ENCODE data around the gene NSDHL. TPM values are rescaled to one million over a fixed set of nuclear protein-coding genes. Genes with fewer than 3 reads are reported as not detected.
A peak's percentile ranks its signal among the peaks of the same experiment; 100 is the strongest.

NSDHL gene
- total RNA-seq, 2 donors from 2014 or later = 25.8 to 34.8 TPM

GRCh38 chrX:152814048-152814447 lies 16.8 kb upstream of the NSDHL start:
- peaks cover 40% of the 10 kb centered on the region for H3K9me3 Mint-ChIP-seq

GRCh38 chrX:152817078-152817764 lies 13.6 kb upstream of the NSDHL start:
- H3K36me3 ChIP-seq (ENCODE audit: control insufficient read depth, insufficient read depth, low read length) = no peaks in the 10 kb centered on the region
- H3K4me1 ChIP-seq (ENCODE audit: control insufficient read depth, insufficient read depth, low read length) = no peaks in the 10 kb centered on the region
- no peaks in the 10 kb centered on the region for H3K27me3 ChIP-seq (ENCODE audit: control insufficient read depth, insufficient read depth, low read length, poor library complexity, severe bottlenecking)
- WGBS, 2 experiments (ENCODE audit: insufficient coverage in 1 of 2, insufficient read length in 1 of 2) = 51 to 100% methylated on average over 1 to 3 of the region's 6 CpGs
- Mint-ChIP-seq H3K4me3 (no peak overlapping the region), H3K9me3 (peaks cover 39% of the 10 kb centered on the region), H3K27me3 (ENCODE audit: insufficient read depth) (no peaks in the 10 kb centered on the region), H3K36me3 (ENCODE audit: low read depth) (no peaks in the 10 kb centered on the region), H3K27ac (no peak overlapping the region), H3K4me1 (no peaks in the 10 kb centered on the region)
- DNase-seq = peak; percentile 72
- H3K27ac ChIP-seq (ENCODE audit: low read depth, low read length) = no peak overlapping the region
- H3K4me3 ChIP-seq (ENCODE audit: low read length) = no peak overlapping the region
- no peak overlapping the region for H3K9ac ChIP-seq (ENCODE audit: extremely low read depth, low read length, poor library complexity, severe bottlenecking)
- H3K9me3 ChIP-seq (ENCODE audit: control insufficient read depth, low read length) = no peaks in the 10 kb centered on the region
- peak; percentile 74 for TF ChIP-seq CTCF (conservative IDR thresholded peaks at IDR 0.05)

More at GRCh38 chrX:152814048-152814447, 16.8 kb upstream of the NSDHL start:
- Mint-ChIP-seq H3K4me3 (no peak overlapping the region), H3K27ac (no peak overlapping the region), H3K4me1 (no peaks in the 10 kb centered on the region), H3K27me3 (ENCODE audit: insufficient read depth) (peaks cover 2% of the 10 kb centered on the region), H3K36me3 (ENCODE audit: low read depth) (no peaks in the 10 kb centered on the region)
- no peaks in the 10 kb centered on the region for H3K36me3 ChIP-seq (ENCODE audit: control insufficient read depth, insufficient read depth, low read length)
- no peak for DNase-seq
- WGBS, 2 experiments (ENCODE audit: insufficient coverage in 1 of 2, insufficient read length in 1 of 2) = 84% methylated on average over 5 of the region's 5 CpGs; no CpG with 5 or more reads in 1 of the 2 experiments
- H3K4me3 ChIP-seq (ENCODE audit: low read length) = no peak overlapping the region
- H3K27ac ChIP-seq (ENCODE audit: low read depth, low read length) = no peak overlapping the region
- TF ChIP-seq CTCF (conservative IDR thresholded peaks at IDR 0.05) = no peak
- no peak overlapping the region for H3K9ac ChIP-seq (ENCODE audit: extremely low read depth, low read length, poor library complexity, severe bottlenecking)
- H3K4me1 ChIP-seq (ENCODE audit: control insufficient read depth, insufficient read depth, low read length) = no peaks in the 10 kb centered on the region
- H3K27me3 ChIP-seq (ENCODE audit: control insufficient read depth, insufficient read depth, low read length, poor library complexity, severe bottlenecking) = no peaks in the 10 kb centered on the region
- no peaks in the 10 kb centered on the region for H3K9me3 ChIP-seq (ENCODE audit: control insufficient read depth, low read length)

- Histone ChIP-seq H3K4me1 (ENCODE audit: control insufficient read depth, insufficient read depth, low read length) (no peaks in the 10 kb centered on the region), H3K36me3 (ENCODE audit: control insufficient read depth, insufficient read depth, low read length) (no peaks in the 10 kb centered on the region), H3K4me3 (ENCODE audit: low read length) (no peak overlapping the region), H3K27me3 (ENCODE audit: control insufficient read depth, insufficient read depth, low read length, poor library complexity, severe bottlenecking) (peaks cover 8% of the 10 kb centered on the region), H3K27ac (ENCODE audit: low read depth, low read length) (no peak overlapping the region), H3K9me3 (ENCODE audit: control insufficient read depth, low read length) (no peaks in the 10 kb centered on the region), H3K9ac (ENCODE audit: extremely low read depth, low read length, poor library complexity, severe bottlenecking) (no peak overlapping the region)
- no peak for TF ChIP-seq CTCF (conservative IDR thresholded peaks at IDR 0.05)
- WGBS, 2 experiments (ENCODE audit: insufficient coverage in 1 of 2, insufficient read length in 1 of 2) = 83 to 86% methylated on average over 1 to 5 of the region's 5 CpGs
- no peak overlapping the region for H3K4me3 Mint-ChIP-seq
- no peaks in the 10 kb centered on the region for H3K4me1 Mint-ChIP-seq
- no peak overlapping the region for H3K27ac Mint-ChIP-seq
- H3K36me3 Mint-ChIP-seq (ENCODE audit: low read depth) = no peaks in the 10 kb centered on the region
- no peak for DNase-seq
- H3K9me3 Mint-ChIP-seq = peaks cover 32% of the 10 kb centered on the region
- no peaks in the 10 kb centered on the region for H3K27me3 Mint-ChIP-seq (ENCODE audit: insufficient read depth)
These were observed 12.5 kb upstream of the NSDHL start for GRCh38 chrX:152818356-152818755.

Measured in endodermal cell (in vitro differentiated cells).